ENCODE results near the gene SEC23A. TPM values are rescaled to one million over a fixed set of nuclear protein-coding genes. Genes with fewer than 3 reads are reported as not detected.

SEC23A gene
- total RNA-seq, 1 donor from 2014 or later, result 311 TPM

GRCh38 chr14:38992067-38992844 is 110.8 kb downstream of the SEC23A start:
- peak; percentile 73 for DNase-seq (ENCODE audit: low read depth, low spot score)

DNA sequence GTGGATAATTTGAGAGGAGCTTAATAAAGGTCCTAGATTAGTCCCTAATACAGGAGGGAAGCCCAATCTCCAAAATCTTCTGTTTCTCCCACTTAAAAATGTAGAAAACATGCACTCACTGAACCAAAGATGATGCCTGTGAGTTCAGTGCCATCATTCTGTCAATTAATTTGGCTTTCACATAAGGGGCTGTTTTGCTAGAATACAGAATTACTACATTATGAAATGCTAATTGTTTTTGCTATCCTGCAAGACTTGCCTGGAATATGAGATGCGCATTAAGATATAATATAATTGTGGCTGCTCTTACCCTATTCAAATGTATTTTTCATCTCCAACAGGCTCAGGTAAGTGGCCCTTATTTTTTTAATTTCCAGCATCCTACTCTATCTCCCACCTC is 111.7 kb downstream of the SEC23A start:
- no peak for DNase-seq (ENCODE audit: low read depth, low spot score)

DNA sequence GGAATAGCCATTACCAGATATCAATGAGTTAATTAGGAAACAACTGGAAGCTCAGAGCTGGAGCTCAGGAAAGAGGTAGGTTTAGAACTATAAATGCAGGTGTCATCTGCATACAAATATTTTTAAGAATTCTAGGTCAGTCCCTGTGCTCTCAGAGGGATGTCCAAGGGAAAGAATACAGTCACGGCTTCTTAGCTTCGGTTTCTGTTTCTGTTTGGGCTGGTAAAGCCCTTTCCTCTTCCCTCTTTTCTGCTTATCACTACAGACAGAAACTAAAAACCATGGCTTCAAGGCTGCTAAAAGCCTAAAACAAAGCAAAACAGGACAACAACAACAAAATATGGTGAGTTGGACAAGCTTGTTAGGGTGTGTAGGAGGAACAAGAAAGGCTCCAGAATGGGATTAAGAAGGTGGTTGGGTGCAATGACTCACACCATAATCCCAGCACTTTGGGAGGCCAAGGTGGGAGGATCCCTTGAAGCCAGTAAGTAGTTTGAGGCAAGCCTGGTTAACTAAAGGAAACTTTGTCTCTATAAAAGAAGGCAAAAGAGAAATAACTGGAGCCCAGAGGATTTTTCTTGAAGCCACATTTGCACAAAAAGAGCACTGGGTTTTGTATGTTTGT is 113.0 kb downstream of the SEC23A start:
- no peak for DNase-seq (ENCODE audit: low read depth, low spot score)

GRCh38 chr14:38987781-38988180 is 115.3 kb downstream of the SEC23A start:
- DNase-seq (ENCODE audit: low read depth, low spot score), result no peak

- no peak for DNase-seq (ENCODE audit: low read depth, low spot score)
Observed at GRCh38 chr14:38982837-38983236, 120.2 kb downstream of the SEC23A start.

DNA sequence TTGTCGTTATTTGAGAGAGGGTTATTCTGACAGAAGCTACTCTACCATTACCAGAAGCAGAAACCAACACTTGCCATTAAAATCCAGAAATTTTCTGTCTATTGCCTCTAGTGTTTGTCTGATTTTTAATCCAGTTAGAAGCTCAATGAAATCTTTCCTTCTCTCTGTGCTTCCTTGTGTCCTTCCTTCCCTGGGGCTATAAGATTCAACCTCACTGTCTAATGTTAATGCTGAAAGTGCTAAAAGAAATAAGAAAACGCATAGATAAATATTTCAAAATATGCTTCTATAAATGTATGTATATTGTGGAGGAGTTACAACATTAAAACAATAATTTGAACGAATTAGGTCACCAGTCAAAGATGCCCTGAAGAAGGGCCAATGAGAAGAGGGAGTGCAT is 120.8 kb downstream of the SEC23A start:
- DNase-seq (ENCODE audit: low read depth, low spot score), result no peak

Other genes with a start within 250 kb of the SEC23A start
- 31.1 and 46.7 TPM in 2 replicates for gene GEMIN2, start 11.1 kb upstream of the SEC23A start, total RNA-seq
- gene TRAPPC6B, start 67.1 kb upstream of the SEC23A start, total RNA-seq, result 21.1 and 32.6 TPM in 2 replicates
- gene PNN, start 72.0 kb upstream of the SEC23A start, total RNA-seq, result 17.5 and 32.9 TPM in 2 replicates
- 8.5 and 12.9 TPM in 2 replicates for gene MIA2, start 130.7 kb upstream of the SEC23A start, total RNA-seq

Measured in pulmonary artery endothelial cell (primary cell).